GM12801 (cell line): ENCODE data around the gene FARS2.

Experiments used
- TF ChIP-seq, protein P1 (sequence below): IDR thresholded peaks from one replicate; pipeline ENCODE4 v1.5.1; 2011; ENCODE audit warnings: control low read depth; ENCODE audit not compliant: insufficient read length; ENCODE audit errors: extremely low read depth

The FARS2 gene

DNA sequence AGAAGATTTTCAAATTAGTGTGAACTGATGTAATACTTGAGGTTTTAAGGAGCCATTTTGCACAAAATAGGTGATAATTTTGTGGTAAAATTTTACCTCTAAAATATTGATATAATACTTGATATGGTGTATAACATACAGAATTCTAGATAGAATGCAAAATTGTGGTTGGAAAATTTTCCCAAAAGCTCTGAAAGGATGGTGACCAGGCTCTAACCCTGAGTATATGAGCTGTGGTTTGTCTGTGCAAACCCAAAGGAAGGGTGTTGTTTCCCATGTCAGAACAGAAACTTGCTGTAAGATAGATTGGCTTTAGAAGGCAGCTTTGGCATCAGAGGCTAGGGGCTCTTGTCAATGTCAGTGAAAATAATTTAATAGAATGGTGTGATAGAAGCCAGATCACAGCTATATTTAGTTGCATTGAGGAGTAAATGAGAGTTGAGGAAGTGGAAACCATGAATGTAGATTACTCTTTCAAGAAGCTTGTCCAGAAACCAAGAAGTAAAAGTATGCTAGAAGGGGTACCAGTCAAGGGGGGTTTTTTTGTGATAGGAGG lies 257.7 kb downstream of the FARS2 start:
- TF ChIP-seq, protein P1, sequence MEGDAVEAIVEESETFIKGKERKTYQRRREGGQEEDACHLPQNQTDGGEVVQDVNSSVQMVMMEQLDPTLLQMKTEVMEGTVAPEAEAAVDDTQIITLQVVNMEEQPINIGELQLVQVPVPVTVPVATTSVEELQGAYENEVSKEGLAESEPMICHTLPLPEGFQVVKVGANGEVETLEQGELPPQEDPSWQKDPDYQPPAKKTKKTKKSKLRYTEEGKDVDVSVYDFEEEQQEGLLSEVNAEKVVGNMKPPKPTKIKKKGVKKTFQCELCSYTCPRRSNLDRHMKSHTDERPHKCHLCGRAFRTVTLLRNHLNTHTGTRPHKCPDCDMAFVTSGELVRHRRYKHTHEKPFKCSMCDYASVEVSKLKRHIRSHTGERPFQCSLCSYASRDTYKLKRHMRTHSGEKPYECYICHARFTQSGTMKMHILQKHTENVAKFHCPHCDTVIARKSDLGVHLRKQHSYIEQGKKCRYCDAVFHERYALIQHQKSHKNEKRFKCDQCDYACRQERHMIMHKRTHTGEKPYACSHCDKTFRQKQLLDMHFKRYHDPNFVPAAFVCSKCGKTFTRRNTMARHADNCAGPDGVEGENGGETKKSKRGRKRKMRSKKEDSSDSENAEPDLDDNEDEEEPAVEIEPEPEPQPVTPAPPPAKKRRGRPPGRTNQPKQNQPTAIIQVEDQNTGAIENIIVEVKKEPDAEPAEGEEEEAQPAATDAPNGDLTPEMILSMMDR, result no peak

- TF ChIP-seq, protein P1, result no peak
These were observed 259.5 kb downstream of the FARS2 start for GRCh38 chr6:5520796-5521195.

- TF ChIP-seq, protein P1, result no peak
These were observed 260.0 kb downstream of the FARS2 start for GRCh38 chr6:5521322-5521721.

- TF ChIP-seq, protein P1, result no peak
These were observed 260.8 kb downstream of the FARS2 start for GRCh38 chr6:5522147-5522546.

GRCh38 chr6:5524110-5524509 lies 262.8 kb downstream of the FARS2 start:
- TF ChIP-seq, protein P1, result no peak

- TF ChIP-seq, protein P1, result no peak
These were observed 263.9 kb downstream of the FARS2 start for GRCh38 chr6:5525209-5525608.

DNA sequence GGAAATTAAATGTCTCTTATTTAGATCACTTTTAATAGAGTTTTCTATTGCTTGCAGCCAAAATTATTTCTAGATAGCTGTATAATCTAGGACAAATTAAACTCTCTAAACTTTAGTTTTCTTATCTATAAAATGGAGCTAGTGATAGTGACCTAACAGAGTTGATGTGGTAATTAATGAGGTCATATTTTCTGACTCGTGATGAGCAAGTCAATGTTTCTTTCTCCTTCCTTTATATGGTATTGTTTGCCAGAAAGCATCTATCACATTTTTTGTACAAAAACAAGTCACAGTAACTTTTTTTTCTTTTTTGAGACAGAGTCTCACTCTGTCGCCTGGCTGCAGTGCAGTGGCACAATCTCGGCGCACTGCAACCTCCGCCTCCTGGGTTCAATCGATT lies 267.7 kb downstream of the FARS2 start:
- TF ChIP-seq, protein P1, result no peak
